WTC11 (cell line): ENCODE results near the gene SYCE1L.

Source experiments
- JUN ChIP-seq: sonication (generic); formaldehyde crosslinking; IDR thresholded peaks from 2 replicates; pipeline ENCODE4 v1.8.0; 2023; ENCODE audit warnings: mild to moderate bottlenecking, missing genetic modification reagents
- NR3C1 ChIP-seq: sonication (generic); formaldehyde crosslinking; conservative IDR thresholded peaks from 2 replicates; pipeline ENCODE4 v1.8.1; 2023; ENCODE audit warnings: low read depth, mild to moderate bottlenecking, missing genetic modification reagents
- TF ChIP-seq, protein P1 (sequence below): fragments of 200-600 bp; IDR thresholded peaks from 2 replicates; pipeline ENCODE4 v1.8.0; 2022; ENCODE audit warnings: antibody characterized with exemption

DNA sequence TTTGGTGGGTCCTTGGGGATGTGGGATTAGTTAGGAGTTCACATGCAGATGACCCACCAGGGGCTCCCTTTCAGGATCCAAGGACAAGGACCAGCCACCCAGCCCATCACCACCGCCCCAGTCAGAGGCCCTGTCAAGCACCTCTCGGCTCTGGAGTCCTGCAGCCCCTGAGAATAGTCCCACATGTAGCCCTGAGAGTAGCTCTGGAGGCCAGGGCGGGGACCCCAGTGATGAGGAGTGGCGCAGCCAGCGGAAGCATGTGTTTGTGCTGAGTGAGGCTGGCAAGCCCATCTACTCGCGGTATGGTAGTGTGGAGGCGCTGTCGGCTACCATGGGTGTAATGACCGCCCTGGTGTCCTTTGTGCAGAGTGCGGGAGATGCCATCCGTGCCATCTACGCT is 5.8 kb upstream of the SYCE1L start:
- TF ChIP-seq JUN (CRISPR knock-in tag) (no peak), NR3C1 (CRISPR knock-in tag) (no peak)
- TF ChIP-seq, protein P1, sequence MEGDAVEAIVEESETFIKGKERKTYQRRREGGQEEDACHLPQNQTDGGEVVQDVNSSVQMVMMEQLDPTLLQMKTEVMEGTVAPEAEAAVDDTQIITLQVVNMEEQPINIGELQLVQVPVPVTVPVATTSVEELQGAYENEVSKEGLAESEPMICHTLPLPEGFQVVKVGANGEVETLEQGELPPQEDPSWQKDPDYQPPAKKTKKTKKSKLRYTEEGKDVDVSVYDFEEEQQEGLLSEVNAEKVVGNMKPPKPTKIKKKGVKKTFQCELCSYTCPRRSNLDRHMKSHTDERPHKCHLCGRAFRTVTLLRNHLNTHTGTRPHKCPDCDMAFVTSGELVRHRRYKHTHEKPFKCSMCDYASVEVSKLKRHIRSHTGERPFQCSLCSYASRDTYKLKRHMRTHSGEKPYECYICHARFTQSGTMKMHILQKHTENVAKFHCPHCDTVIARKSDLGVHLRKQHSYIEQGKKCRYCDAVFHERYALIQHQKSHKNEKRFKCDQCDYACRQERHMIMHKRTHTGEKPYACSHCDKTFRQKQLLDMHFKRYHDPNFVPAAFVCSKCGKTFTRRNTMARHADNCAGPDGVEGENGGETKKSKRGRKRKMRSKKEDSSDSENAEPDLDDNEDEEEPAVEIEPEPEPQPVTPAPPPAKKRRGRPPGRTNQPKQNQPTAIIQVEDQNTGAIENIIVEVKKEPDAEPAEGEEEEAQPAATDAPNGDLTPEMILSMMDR, result no peak
